B cell (primary cell): Measurements from ENCODE around the gene MYOF.

Experiments used
- EZH2 ChIP-seq: IDR thresholded peaks from 2 replicates; pipeline ENCODE4 v1.6.1; 2012; ENCODE audit warnings: borderline replicate concordance, low read depth, mild to moderate bottlenecking, moderate library complexity, low read length; ENCODE audit not compliant: insufficient read depth, poor library complexity, severe bottlenecking
- TF ChIP-seq, protein P1 (sequence below): fragments of 200-600 bp; IDR thresholded peaks from one replicate; pipeline ENCODE4 v1.8.0; 2022; ENCODE audit warnings: antibody characterized with exemption, mild to moderate bottlenecking

GRCh38 chr10:93417266-93417665 lies 64.9 kb downstream of the MYOF start:
- TF ChIP-seq, protein P1, sequence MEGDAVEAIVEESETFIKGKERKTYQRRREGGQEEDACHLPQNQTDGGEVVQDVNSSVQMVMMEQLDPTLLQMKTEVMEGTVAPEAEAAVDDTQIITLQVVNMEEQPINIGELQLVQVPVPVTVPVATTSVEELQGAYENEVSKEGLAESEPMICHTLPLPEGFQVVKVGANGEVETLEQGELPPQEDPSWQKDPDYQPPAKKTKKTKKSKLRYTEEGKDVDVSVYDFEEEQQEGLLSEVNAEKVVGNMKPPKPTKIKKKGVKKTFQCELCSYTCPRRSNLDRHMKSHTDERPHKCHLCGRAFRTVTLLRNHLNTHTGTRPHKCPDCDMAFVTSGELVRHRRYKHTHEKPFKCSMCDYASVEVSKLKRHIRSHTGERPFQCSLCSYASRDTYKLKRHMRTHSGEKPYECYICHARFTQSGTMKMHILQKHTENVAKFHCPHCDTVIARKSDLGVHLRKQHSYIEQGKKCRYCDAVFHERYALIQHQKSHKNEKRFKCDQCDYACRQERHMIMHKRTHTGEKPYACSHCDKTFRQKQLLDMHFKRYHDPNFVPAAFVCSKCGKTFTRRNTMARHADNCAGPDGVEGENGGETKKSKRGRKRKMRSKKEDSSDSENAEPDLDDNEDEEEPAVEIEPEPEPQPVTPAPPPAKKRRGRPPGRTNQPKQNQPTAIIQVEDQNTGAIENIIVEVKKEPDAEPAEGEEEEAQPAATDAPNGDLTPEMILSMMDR = no peak
- TF ChIP-seq EZH2 = no peak
